WTC11 (cell line): ENCODE results near the gene UEVLD. TPM values are rescaled to one million over a fixed set of nuclear protein-coding genes. Genes with fewer than 3 reads are reported as not detected.
A peak's percentile ranks its signal among the peaks of the same experiment; 100 is the strongest.

ENCODE experiments used
- ATAC-seq: fragments of 200-7000 bp; cut with Tn5 transposase; 2 replicates; pipeline ENCODE4 v1.10.0; 2021; ENCODE audit warnings: mild to moderate bottlenecking, moderate library complexity
- CTCF ChIA-PET: fragments of 300-600 bp; sonication (Branson Sonifier 250); formaldehyde crosslinking; loops from one replicate; lab custom pipeline; 2021; ENCODE audit warnings: antibody characterized with exemption; lab: Charles Lee
- POLR2A ChIA-PET: fragments of 350-600 bp; sonication (Branson Sonifier 250); formaldehyde crosslinking; loops from one replicate; lab custom pipeline; 2021; ENCODE audit warnings: antibody characterized with exemption; lab: Charles Lee
- DNase-seq: peaks from one replicate; pipeline ENCODE4 v3.0.0; 2021; ENCODE audit warnings: low spot score
- H3K27ac Mint-ChIP-seq: 2 replicates; pipeline ENCODE4 v1.8.0; 2021; ENCODE audit warnings: mixed read lengths
- H3K27me3 Mint-ChIP-seq: 2 replicates; pipeline ENCODE4 v1.8.0; 2021; ENCODE audit warnings: low read depth, mild to moderate bottlenecking, moderate library complexity, mixed read lengths
- H3K36me3 Mint-ChIP-seq: 2 replicates; pipeline ENCODE4 v1.8.0; 2021; ENCODE audit warnings: mixed read lengths
- H3K4me1 Mint-ChIP-seq: 2 replicates; pipeline ENCODE4 v1.8.0; 2022; ENCODE audit warnings: mixed read lengths
- H3K4me3 Mint-ChIP-seq: 2 replicates; pipeline ENCODE4 v1.8.0; 2021; ENCODE audit warnings: mild to moderate bottlenecking, moderate library complexity, mixed read lengths
- H3K9me3 Mint-ChIP-seq: 2 replicates; pipeline ENCODE4 v1.8.0; 2021; ENCODE audit warnings: mixed read lengths
- AFF4 ChIP-seq: sonication (generic); formaldehyde crosslinking; IDR thresholded peaks from 2 replicates; pipeline ENCODE4 v1.8.1; 2023; ENCODE audit warnings: mild to moderate bottlenecking, missing genetic modification reagents, borderline replicate concordance
- AR ChIP-seq: fragments of 250-450 bp; sonication (Bioruptor Pico); IDR thresholded peaks from 2 replicates; pipeline ENCODE4 v1.9.0; 2021; ENCODE audit warnings: mild to moderate bottlenecking
- ELF4 ChIP-seq: sonication (generic); formaldehyde crosslinking; IDR thresholded peaks from 2 replicates; pipeline ENCODE4 v1.8.1; 2022; ENCODE audit warnings: low read depth, mild to moderate bottlenecking, moderate library complexity, missing genetic modification reagents
- ETV6 ChIP-seq: sonication (generic); formaldehyde crosslinking; IDR thresholded peaks from 2 replicates; pipeline ENCODE4 v1.8.1; 2022; ENCODE audit warnings: mild to moderate bottlenecking, missing genetic modification reagents
- IRF1 ChIP-seq: sonication (generic); formaldehyde crosslinking; IDR thresholded peaks from 2 replicates; pipeline ENCODE4 v1.8.0; 2023; ENCODE audit warnings: missing genetic modification reagents
- JUN ChIP-seq: sonication (generic); formaldehyde crosslinking; IDR thresholded peaks from 2 replicates; pipeline ENCODE4 v1.8.0; 2023; ENCODE audit warnings: mild to moderate bottlenecking, missing genetic modification reagents
- NFE2L1 ChIP-seq: sonication (generic); formaldehyde crosslinking; IDR thresholded peaks from 2 replicates; pipeline ENCODE4 v1.8.1; 2023; ENCODE audit warnings: missing genetic modification reagents
- NR3C1 ChIP-seq: sonication (generic); formaldehyde crosslinking; conservative IDR thresholded peaks from 2 replicates; pipeline ENCODE4 v1.8.1; 2023; ENCODE audit warnings: low read depth, mild to moderate bottlenecking, missing genetic modification reagents
- TCF7 ChIP-seq: sonication (generic); formaldehyde crosslinking; IDR thresholded peaks from 2 replicates; pipeline ENCODE4 v1.8.0; 2022; ENCODE audit warnings: mild to moderate bottlenecking, low read depth, missing genetic modification reagents, moderate library complexity
- TP53 ChIP-seq: sonication (generic); formaldehyde crosslinking; IDR thresholded peaks from 2 replicates; pipeline ENCODE4 v1.8.1; 2023; ENCODE audit warnings: mild to moderate bottlenecking, missing genetic modification reagents
- ZBTB21 ChIP-seq: sonication (generic); formaldehyde crosslinking; IDR thresholded peaks from 2 replicates; pipeline ENCODE4 v1.8.1; 2023; ENCODE audit warnings: mild to moderate bottlenecking, missing genetic modification reagents, borderline replicate concordance
- ZNF121 ChIP-seq: sonication (generic); formaldehyde crosslinking; IDR thresholded peaks from 2 replicates; pipeline ENCODE4 v1.8.0; 2023; ENCODE audit warnings: missing genetic modification reagents
- ZNF423 ChIP-seq: fragments of 250-450 bp; sonication (Bioruptor Pico); IDR thresholded peaks from 2 replicates; pipeline ENCODE4 v2.1.2; 2022; ENCODE audit warnings: mild to moderate bottlenecking, moderate library complexity
- total RNA-seq: library from RNA; stranded (reverse); gene quantifications from 3 replicates; pipeline ENCODE4 v1.2.3, GENCODE V29; 2021

Gene UEVLD
- total RNA-seq, 1 experiment from 2014 or later = 7.5 TPM

- DNase-seq (no peak), ATAC-seq (no peak)
- H3K4me3 Mint-ChIP-seq = peak overlapping the region; percentile 99
- H3K27ac Mint-ChIP-seq = peak overlapping the region; percentile 99
- no peaks in the 10 kb centered on the region for H3K9me3 Mint-ChIP-seq
- ChIA-PET CTCF (interaction anchor here (0.9 to 2.2 kb wide), 6 partner anchors 17 to 518 kb away, joined by 3 to 7 read pairs (median 3); no protein-coding TSS in a partner anchor), POLR2A (interaction anchor here (0.9 to 1.6 kb wide), 4 partner anchors 19 to 107 kb away, joined by 4 to 6 read pairs (median 4); partner anchors contain the start of genes TSG101 and UEVLD)
- H3K27me3 Mint-ChIP-seq = peaks cover 7% of the 10 kb centered on the region; the same call in 1 of the 2 replicates
- peaks cover 16% of the 10 kb centered on the region for H3K4me1 Mint-ChIP-seq
- no peak for TF ChIP-seq ETV6
- TF ChIP-seq ELF4 (CRISPR knock-in tag) = no peak
- no peak for TF ChIP-seq NR3C1
- no peaks in the 10 kb centered on the region for H3K36me3 Mint-ChIP-seq
These were observed 45.0 kb upstream of the UEVLD start for GRCh38 chr11:18633256-18634139.

- DNase-seq (no peak), ATAC-seq (no peak)
- H3K4me3 Mint-ChIP-seq = peak overlapping the region; percentile 99
- H3K36me3 Mint-ChIP-seq = no peaks in the 10 kb centered on the region
- H3K9me3 Mint-ChIP-seq = no peaks in the 10 kb centered on the region
- peaks cover 7% of the 10 kb centered on the region; the same call in 1 of the 2 replicates for H3K27me3 Mint-ChIP-seq
- ChIA-PET CTCF (interaction anchor here (1.0 to 2.2 kb wide), 2 partner anchors 89 to 93 kb away, joined by 3 to 7 read pairs; no protein-coding TSS in a partner anchor), POLR2A (interaction anchor here (0.7 to 0.9 kb wide), 2 partner anchors 106 to 135 kb away, joined by 4 read pairs; partner anchors contain the start of gene TSG101)
- H3K27ac Mint-ChIP-seq = no peak overlapping the region
- H3K4me1 Mint-ChIP-seq = peaks cover 16% of the 10 kb centered on the region
- TF ChIP-seq JUN (CRISPR knock-in tag) (no peak), IRF1 (CRISPR knock-in tag) (no peak), ZNF423 (no peak), TCF7 (CRISPR knock-in tag) (no peak), ZBTB21 (CRISPR knock-in tag) (no peak)
- TF ChIP-seq, all 79 proteins: peak for 0
These were observed 44.3 kb upstream of the UEVLD start for GRCh38 chr11:18632841-18633240.

GRCh38 chr11:18624161-18624560 is 35.6 kb upstream of the UEVLD start:
- H3K36me3 Mint-ChIP-seq = peaks cover 8% of the 10 kb centered on the region; the same call in 1 of the 2 replicates
- ATAC-seq (no peak), DNase-seq (no peak)
- CTCF ChIA-PET = interaction anchor here (1.0 kb wide), 1 partner anchor 140 kb away, joined by 3 read pairs; no protein-coding TSS in a partner anchor
- POLR2A ChIA-PET = no interaction called here
- no peaks in the 10 kb centered on the region for H3K4me1 Mint-ChIP-seq
- H3K27me3 Mint-ChIP-seq = no peaks in the 10 kb centered on the region
- H3K27ac Mint-ChIP-seq = no peak overlapping the region
- TF ChIP-seq TP53 (CRISPR knock-in tag) (no peak), NFE2L1 (CRISPR knock-in tag) (no peak), ZNF121 (CRISPR knock-in tag) (no peak), ETV6 (no peak), AFF4 (CRISPR knock-in tag) (no peak), AR (no peak)
- no peak overlapping the region for H3K4me3 Mint-ChIP-seq
- peaks cover 11% of the 10 kb centered on the region for H3K9me3 Mint-ChIP-seq
